Measurements from ENCODE around the gene TTBK2. TPM values are rescaled to one million over a fixed set of nuclear protein-coding genes. Genes with fewer than 3 reads are reported as not detected.

Gene TTBK2

Small RNAs within 50 kb of the gene (small RNA-seq; reads per million reads assigned to genes)
- not detected for gene KRT8P50 (ENCODE audit: low read depth)

All from mesenchymal stem cell (in vitro differentiated cells and primary cell).